Calu3 (cell line): ENCODE measurements around the gene NPHP3. TPM values are rescaled to one million over a fixed set of nuclear protein-coding genes. Genes with fewer than 3 reads are reported as not detected.

Experiments used
- BruUV-seq: library from RNA; stranded (reverse); fragments of 400-500 nt; replicated peaks from 2 replicates; lab custom pipeline; 2021; lab: Mats Ljungman, UMichigan
- CTCF ChIA-PET: fragments of 300-600 bp; sonication (Branson Sonifier 250); formaldehyde crosslinking; loops from one replicate; lab custom pipeline; 2022; ENCODE audit warnings: antibody characterized with exemption; lab: Charles Lee
- DNase-seq: peaks from one replicate; pipeline ENCODE4 v3.0.0; 2022
- H3K27ac Mint-ChIP-seq: one replicate; pipeline ENCODE4 v1.8.0; 2022; ENCODE audit warnings: mixed read lengths; ENCODE audit not compliant: unreplicated experiment
- H3K27me3 Mint-ChIP-seq: one replicate; pipeline ENCODE4 v1.8.0; 2022; ENCODE audit warnings: mixed read lengths; ENCODE audit not compliant: unreplicated experiment
- H3K36me3 Mint-ChIP-seq: one replicate; pipeline ENCODE4 v1.8.0; 2022; ENCODE audit warnings: mild to moderate bottlenecking, moderate library complexity, mixed read lengths; ENCODE audit not compliant: insufficient read depth, unreplicated experiment
- H3K4me1 Mint-ChIP-seq: one replicate; pipeline ENCODE4 v1.8.0; 2022; ENCODE audit warnings: mild to moderate bottlenecking, low read depth, mixed read lengths; ENCODE audit not compliant: unreplicated experiment
- H3K4me3 Mint-ChIP-seq: one replicate; pipeline ENCODE4 v1.8.0; 2022; ENCODE audit warnings: mild to moderate bottlenecking, low read depth, moderate library complexity, mixed read lengths; ENCODE audit not compliant: unreplicated experiment
- H3K9me3 Mint-ChIP-seq: one replicate; pipeline ENCODE4 v1.8.0; 2022; ENCODE audit warnings: low read depth, mixed read lengths; ENCODE audit not compliant: unreplicated experiment
- intact Hi-C: fragments of 100-400 bp; cut with micrococcal nuclease; formaldehyde crosslinking; loops from one replicate; pipeline ENCODE4 v1.10.0; 2022; ENCODE audit not compliant: unreplicated experiment
- total RNA-seq: library from RNA; stranded (reverse); gene quantifications from 2 replicates; pipeline ENCODE4 v1.2.3, GENCODE V29; 2022
- TF ChIP-seq, protein P1 (sequence below): fragments of 200-600 bp; IDR thresholded peaks from one replicate; pipeline ENCODE4 v1.8.0; 2022; ENCODE audit warnings: antibody characterized with exemption; ENCODE audit not compliant: unreplicated experiment

The NPHP3 gene
- total RNA-seq, 1 experiment from 2014 or later: 40.3 TPM

DNA sequence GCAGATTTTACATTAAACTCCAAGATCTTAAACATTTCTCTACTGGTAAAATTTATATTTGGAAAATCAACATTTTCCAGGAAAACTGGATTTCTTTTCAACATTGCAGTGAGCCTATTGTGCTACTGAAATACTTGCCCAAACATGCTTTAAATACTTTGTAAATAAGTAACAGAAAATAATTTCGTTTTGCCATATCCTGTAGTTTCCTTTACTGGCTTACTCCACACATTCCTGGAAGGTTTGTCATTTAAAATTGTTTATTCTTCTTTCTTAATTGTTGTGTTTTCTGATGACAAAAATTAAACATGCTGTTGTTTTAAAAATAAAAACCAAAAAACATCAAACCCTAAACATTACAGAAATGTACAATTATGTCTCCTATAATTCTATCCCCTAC lies 84.6 kb downstream of the NPHP3 start:
- intact Hi-C loops: no loop called here
- CTCF ChIA-PET: no interaction called here
- TF ChIP-seq, protein P1, sequence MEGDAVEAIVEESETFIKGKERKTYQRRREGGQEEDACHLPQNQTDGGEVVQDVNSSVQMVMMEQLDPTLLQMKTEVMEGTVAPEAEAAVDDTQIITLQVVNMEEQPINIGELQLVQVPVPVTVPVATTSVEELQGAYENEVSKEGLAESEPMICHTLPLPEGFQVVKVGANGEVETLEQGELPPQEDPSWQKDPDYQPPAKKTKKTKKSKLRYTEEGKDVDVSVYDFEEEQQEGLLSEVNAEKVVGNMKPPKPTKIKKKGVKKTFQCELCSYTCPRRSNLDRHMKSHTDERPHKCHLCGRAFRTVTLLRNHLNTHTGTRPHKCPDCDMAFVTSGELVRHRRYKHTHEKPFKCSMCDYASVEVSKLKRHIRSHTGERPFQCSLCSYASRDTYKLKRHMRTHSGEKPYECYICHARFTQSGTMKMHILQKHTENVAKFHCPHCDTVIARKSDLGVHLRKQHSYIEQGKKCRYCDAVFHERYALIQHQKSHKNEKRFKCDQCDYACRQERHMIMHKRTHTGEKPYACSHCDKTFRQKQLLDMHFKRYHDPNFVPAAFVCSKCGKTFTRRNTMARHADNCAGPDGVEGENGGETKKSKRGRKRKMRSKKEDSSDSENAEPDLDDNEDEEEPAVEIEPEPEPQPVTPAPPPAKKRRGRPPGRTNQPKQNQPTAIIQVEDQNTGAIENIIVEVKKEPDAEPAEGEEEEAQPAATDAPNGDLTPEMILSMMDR: no peak
- Mint-ChIP-seq H3K36me3 (no peaks in the 10 kb centered on the region), H3K27me3 (no peaks in the 10 kb centered on the region), H3K4me3 (no peak overlapping the region), H3K9me3 (no peaks in the 10 kb centered on the region), H3K4me1 (peaks cover 16% of the 10 kb centered on the region), H3K27ac (no peak overlapping the region)
- DNase-seq: no peak
- no TSS peak for BruUV-seq

DNA sequence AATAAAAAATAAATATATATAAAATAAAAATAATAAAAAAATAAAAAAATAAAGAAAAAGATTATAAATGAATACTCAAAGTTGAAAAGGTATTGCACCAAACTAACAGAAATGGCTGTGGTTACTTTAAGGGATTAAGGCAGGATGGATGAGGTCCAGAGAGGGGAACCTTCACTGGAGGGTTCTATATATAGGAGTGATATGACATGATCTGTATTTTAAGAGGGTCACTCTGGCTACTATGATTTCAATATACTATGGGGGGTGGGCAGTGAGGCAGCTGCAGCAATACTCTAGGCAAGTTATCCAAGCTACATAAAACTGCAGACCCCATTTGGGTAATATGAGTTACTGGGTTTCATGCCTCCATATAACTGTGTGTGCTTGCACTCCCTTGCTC lies 87.2 kb downstream of the NPHP3 start:
- H3K4me1 Mint-ChIP-seq: peaks cover 18% of the 10 kb centered on the region
- H3K9me3 Mint-ChIP-seq: no peaks in the 10 kb centered on the region
- no peak overlapping the region for H3K27ac Mint-ChIP-seq
- TF ChIP-seq, protein P1: no peak
- BruUV-seq: no TSS peak
- no peaks in the 10 kb centered on the region for H3K27me3 Mint-ChIP-seq
- intact Hi-C loops: no loop called here
- no peak overlapping the region for H3K4me3 Mint-ChIP-seq
- CTCF ChIA-PET: no interaction called here
- H3K36me3 Mint-ChIP-seq: no peaks in the 10 kb centered on the region
- no peak for DNase-seq

Other genes starting within 250 kb of the NPHP3 start
- gene ACKR4, start 125.1 kb downstream of the NPHP3 start, total RNA-seq: 4.9 and 8.1 TPM in 2 replicates
- 14.6 and 16.3 TPM in 2 replicates for gene ACAD11, start 62.6 kb downstream of the NPHP3 start, total RNA-seq
- 65.5 and 66.6 TPM in 2 replicates for gene UBA5, start 62.1 kb downstream of the NPHP3 start, total RNA-seq